CD4-positive, alpha-beta T cell treated with Interleukin-4 for 1 hour (primary cell): ENCODE results near the gene ARHGAP24.

ENCODE experiments used
- DNase-seq, 2 donors: peaks; one replicate each; pipeline ENCODE4 v3.0.0-alpha.2; 2020 to 2022

ARHGAP24 gene

GRCh38 chr4:85707611-85708010, 232.7 kb downstream of the ARHGAP24 start:
- peak in 1 of 2 donors; percentile 13 for DNase-seq

- DNase-seq: no peak
These were observed 233.5 kb downstream of the ARHGAP24 start for GRCh38 chr4:85708468-85708867.

- DNase-seq: no peak
These were observed 238.1 kb downstream of the ARHGAP24 start for GRCh38 chr4:85713005-85713404.

GRCh38 chr4:85715991-85716737, 241.2 kb downstream of the ARHGAP24 start:
- DNase-seq: no peak

GRCh38 chr4:85717351-85717750, 242.4 kb downstream of the ARHGAP24 start:
- no peak for DNase-seq

- DNase-seq: no peak
These were observed 242.9 kb downstream of the ARHGAP24 start for GRCh38 chr4:85717847-85718246.

GRCh38 chr4:85720735-85721134, 245.8 kb downstream of the ARHGAP24 start:
- no peak for DNase-seq

GRCh38 chr4:85722401-85722800, 247.5 kb downstream of the ARHGAP24 start:
- DNase-seq: no peak

- no peak for DNase-seq
These were observed 247.9 kb downstream of the ARHGAP24 start for GRCh38 chr4:85722807-85723206.

- DNase-seq: no peak
These were observed 250.0 kb downstream of the ARHGAP24 start for GRCh38 chr4:85724791-85725563.

- peak in 1 of 2 donors; percentile 23 for DNase-seq
These were observed 250.8 kb downstream of the ARHGAP24 start for GRCh38 chr4:85725721-85726170.

- no peak for DNase-seq
These were observed 251.6 kb downstream of the ARHGAP24 start for GRCh38 chr4:85726555-85726954.

GRCh38 chr4:85728464-85728863, 253.5 kb downstream of the ARHGAP24 start:
- no peak for DNase-seq

GRCh38 chr4:85732124-85732523, 257.2 kb downstream of the ARHGAP24 start:
- DNase-seq: no peak

GRCh38 chr4:85733798-85734197, 258.8 kb downstream of the ARHGAP24 start:
- DNase-seq: no peak

- DNase-seq: no peak
These were observed 259.5 kb downstream of the ARHGAP24 start for GRCh38 chr4:85734424-85734831.

GRCh38 chr4:85736571-85736970, 261.6 kb downstream of the ARHGAP24 start:
- DNase-seq: no peak

- no peak for DNase-seq
These were observed 262.3 kb downstream of the ARHGAP24 start for GRCh38 chr4:85737254-85737653.

- DNase-seq: no peak
These were observed 263.8 kb downstream of the ARHGAP24 start for GRCh38 chr4:85738721-85739120.

- no peak for DNase-seq
These were observed 265.5 kb downstream of the ARHGAP24 start for GRCh38 chr4:85740431-85740861.

- DNase-seq: no peak
These were observed 266.4 kb downstream of the ARHGAP24 start for GRCh38 chr4:85741381-85741780.

- no peak for DNase-seq
These were observed 267.1 kb downstream of the ARHGAP24 start for GRCh38 chr4:85741921-85742591.

GRCh38 chr4:85744950-85745349, 270.0 kb downstream of the ARHGAP24 start:
- no peak for DNase-seq

- no peak for DNase-seq
These were observed 271.0 kb downstream of the ARHGAP24 start for GRCh38 chr4:85745939-85746338.
